SK-N-MC (cell line): Measurements from ENCODE around the gene TCHP.

ENCODE experiments used
- DNase-seq: peaks from one replicate; pipeline ENCODE4 v3.0.0-alpha.2; 2011; ENCODE audit warnings: low read depth, low spot score
- H3K27ac ChIP-seq: fragments of 200-600 bp; sonication (generic); 2 replicates; pipeline ENCODE4 v1.5.1; 2016; ENCODE audit warnings: mixed run types
- H3K36me3 ChIP-seq: fragments of 200-600 bp; sonication (generic); 2 replicates; pipeline ENCODE4 v1.6.1; 2017; ENCODE audit warnings: antibody characterized with exemption, low read length, mixed read lengths; ENCODE audit not compliant: insufficient read depth
- H3K4me3 ChIP-seq: fragments of 200-600 bp; sonication (generic); 2 replicates; pipeline ENCODE4 v1.5.1; 2016
- H3K9ac ChIP-seq: fragments of 200-600 bp; sonication (generic); 2 replicates; pipeline ENCODE4 v1.8.0; 2017; ENCODE audit warnings: mixed run types, mixed read lengths; ENCODE audit not compliant: insufficient read length
- H3K9me3 ChIP-seq: fragments of 200-600 bp; sonication (generic); 2 replicates; pipeline ENCODE4 v1.6.1; 2017; ENCODE audit warnings: low read depth, mild to moderate bottlenecking, antibody characterized with exemption, low read length, moderate library complexity, mixed read lengths
- EZH2 ChIP-seq: fragments of 200-600 bp; sonication (generic); IDR thresholded peaks from one replicate; pipeline ENCODE4 v1.6.1; 2017; ENCODE audit warnings: antibody characterized with exemption
- FOXP2 ChIP-seq: optimal IDR thresholded peaks from 2 replicates; pipeline ENCODE3; 2011; ENCODE audit warnings: mild to moderate bottlenecking, moderate library complexity; ENCODE audit not compliant: insufficient read depth; ENCODE audit errors: extremely low read length, control extremely low read depth
- POLR2AphosphoS5 ChIP-seq: IDR thresholded peaks from 2 replicates; pipeline ENCODE4 v1.6.1; 2012; ENCODE audit warnings: mild to moderate bottlenecking, low read depth, low read length, borderline replicate concordance

The TCHP gene

DNA sequence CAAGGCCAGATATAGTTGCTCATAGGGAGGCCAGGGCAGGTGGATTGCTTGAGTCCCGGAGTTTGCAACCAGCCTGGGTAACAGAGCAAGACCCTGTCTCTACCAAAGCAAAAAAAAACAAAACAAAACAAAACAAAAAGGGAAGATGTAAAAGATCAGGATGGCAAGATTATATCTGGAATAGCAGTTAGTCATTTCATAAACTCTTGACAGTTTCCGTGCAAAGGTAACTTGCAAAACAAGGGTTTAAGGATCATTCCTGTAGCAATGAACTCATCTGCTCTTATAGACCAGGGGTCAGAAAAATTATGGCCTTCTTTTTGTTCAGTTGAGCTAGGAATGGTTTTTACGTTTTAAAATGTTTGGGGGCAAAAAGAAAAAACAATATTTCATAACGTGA is 66.5 kb downstream of the TCHP start:
- H3K36me3 ChIP-seq, result peaks cover 17% of the 10 kb centered on the region
- no peaks in the 10 kb centered on the region for H3K9me3 ChIP-seq
- DNase-seq, result no peak
- H3K9ac ChIP-seq, result no peak overlapping the region
- peak overlapping the region; percentile 55; the same call in 1 of the 2 replicates for H3K27ac ChIP-seq
- H3K4me3 ChIP-seq, result no peak overlapping the region
- TF ChIP-seq EZH2 (no peak), FOXP2 (no peak), POLR2AphosphoS5 (no peak)

DNA sequence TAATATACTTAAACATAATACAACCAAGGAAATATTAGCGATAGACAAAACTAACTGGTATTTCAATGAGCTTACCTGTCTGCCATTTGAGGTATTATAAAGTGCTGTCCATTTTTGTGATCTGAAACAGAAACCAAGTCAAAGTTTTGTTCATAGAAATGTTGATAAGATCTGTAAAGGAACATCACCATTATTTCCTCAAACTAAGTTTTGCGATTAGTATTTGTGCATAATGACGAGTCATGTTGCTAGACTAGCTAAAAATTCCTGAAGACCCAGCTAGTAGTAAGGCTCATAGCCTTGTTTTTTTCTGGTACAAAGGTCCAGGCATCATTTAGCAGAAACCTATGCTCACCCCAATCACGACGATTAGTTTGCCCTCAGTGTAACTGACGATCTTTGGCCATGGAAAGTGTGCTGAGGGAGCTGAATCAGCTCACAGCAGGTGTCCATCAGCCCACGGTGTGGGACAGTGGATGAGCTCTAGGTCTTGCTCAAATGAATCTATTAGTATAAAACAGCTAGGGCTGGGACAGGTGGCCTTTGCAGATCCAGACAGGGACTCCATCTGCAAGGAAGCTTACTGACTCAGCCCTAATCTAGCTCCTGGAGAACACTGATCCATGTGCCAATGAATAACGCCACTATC is 67.4 kb downstream of the TCHP start:
- H3K9ac ChIP-seq, result no peak overlapping the region
- H3K4me3 ChIP-seq, result no peak overlapping the region
- peaks cover 17% of the 10 kb centered on the region for H3K36me3 ChIP-seq
- TF ChIP-seq FOXP2, result no peak
- TF ChIP-seq EZH2, result no peak
- TF ChIP-seq POLR2AphosphoS5, result no peak
- no peak for DNase-seq
- no peaks in the 10 kb centered on the region for H3K9me3 ChIP-seq
- peak overlapping the region; percentile 55 for H3K27ac ChIP-seq
